ENCODE data around the gene ARRDC5.
A peak's percentile ranks its signal among the peaks of the same experiment; 100 is the strongest.
"Not testable (repeated sequence)": the region's sequence is repeated elsewhere in the genome, so short reads cannot be mapped to it uniquely, and the experiment has no call there.

The ARRDC5 gene

GRCh38 chr19:4902796-4903195, at the start of gene ARRDC5:
ARRDC5 (minus strand) TSS chr19:4902896; CDS start chr19:4902825, 71 bp downstream.
- ChIA-PET CTCF (no interaction called here), POLR2A (no interaction called here)
- no peak for TF ChIP-seq PKNOX1 (IDR thresholded peaks at IDR 0.05)
- no peak for TF ChIP-seq FOXM1 (IDR thresholded peaks at IDR 0.05; ENCODE audit: borderline replicate concordance)
- no peak for TF ChIP-seq ELF4 (IDR thresholded peaks at IDR 0.05)
- no peak for TF ChIP-seq ZNF384 (IDR thresholded peaks at IDR 0.05)
- no peak for TF ChIP-seq FOXK2 (IDR thresholded peaks at IDR 0.05)
- no peak for TF ChIP-seq BHLHE40 (IDR thresholded peaks at IDR 0.05; ENCODE audit: borderline replicate concordance)
- no peak for TF ChIP-seq NFRKB (IDR thresholded peaks at IDR 0.05)
- no peak for TF ChIP-seq FOXA1 (IDR thresholded peaks at IDR 0.05)
- TF ChIP-seq SUZ12 (IDR thresholded peaks at IDR 0.05), result no peak
- no peak for TF ChIP-seq TARDBP (IDR thresholded peaks at IDR 0.05)
- TF ChIP-seq ARNT (IDR thresholded peaks at IDR 0.05), result no peak
- no peak for TF ChIP-seq L3MBTL2 (conservative IDR thresholded peaks at IDR 0.05)
- TF ChIP-seq SP1 (IDR thresholded peaks at IDR 0.05), result no peak
- no peak for DNase-seq (ENCODE audit: extremely low spot score)

- POLR2A ChIA-PET, result no interaction called here
- no peak for DNase-seq (ENCODE audit: extremely low spot score)
- TF ChIP-seq ZNF384 (IDR thresholded peaks at IDR 0.05) (no peak), LEF1 (IDR thresholded peaks at IDR 0.05; ENCODE audit: borderline replicate concordance) (no peak), SUZ12 (IDR thresholded peaks at IDR 0.05) (no peak), TARDBP (IDR thresholded peaks at IDR 0.05) (no peak), SP1 (IDR thresholded peaks at IDR 0.05) (no peak), CTBP1 (IDR thresholded peaks at IDR 0.05; ENCODE audit: borderline replicate concordance) (no peak), L3MBTL2 (conservative IDR thresholded peaks at IDR 0.05) (no peak), FOXM1 (IDR thresholded peaks at IDR 0.05; ENCODE audit: borderline replicate concordance) (no peak), FOXA1 (IDR thresholded peaks at IDR 0.05) (no peak), ARNT (IDR thresholded peaks at IDR 0.05) (no peak), NFRKB (IDR thresholded peaks at IDR 0.05) (no peak), FOXK2 (IDR thresholded peaks at IDR 0.05) (no peak)
- CTCF ChIA-PET, result interaction anchor here (0.7 kb wide), 1 partner anchor 29 kb away, joined by 3 read pairs; no protein-coding TSS in a partner anchor
Measured at GRCh38 chr19:4951656-4952055, 49.0 kb upstream of the ARRDC5 start.

- POLR2A ChIA-PET; DNase-seq (ENCODE audit: extremely low spot score); CTCF ChIA-PET: not testable (repeated sequence)
Measured at GRCh38 chr19:4950650-4951049, 48.0 kb upstream of the ARRDC5 start.

- CTCF ChIA-PET, result interaction anchor here (0.6 to 1.1 kb wide), 2 partner anchors 14 to 208 kb away, joined by 4 to 6 read pairs; no protein-coding TSS in a partner anchor
- DNase-seq (ENCODE audit: extremely low spot score); POLR2A ChIA-PET: not testable (repeated sequence)
Measured at GRCh38 chr19:4941638-4942169, 39.0 kb upstream of the ARRDC5 start.

GRCh38 chr19:4939466-4939865, 36.8 kb upstream of the ARRDC5 start:
- POLR2A ChIA-PET, result no interaction called here
- TF ChIP-seq FOXK2 (IDR thresholded peaks at IDR 0.05) (no peak), ELF4 (IDR thresholded peaks at IDR 0.05) (no peak), ZNF384 (IDR thresholded peaks at IDR 0.05) (no peak), BHLHE40 (IDR thresholded peaks at IDR 0.05; ENCODE audit: borderline replicate concordance) (no peak), NFRKB (IDR thresholded peaks at IDR 0.05) (no peak)
- no peak for DNase-seq (ENCODE audit: extremely low spot score)
- CTCF ChIA-PET, result no interaction called here

GRCh38 chr19:4938461-4938860, 35.8 kb upstream of the ARRDC5 start:
- DNase-seq (ENCODE audit: extremely low spot score); POLR2A ChIA-PET; CTCF ChIA-PET: not testable (repeated sequence)

GRCh38 chr19:4937060-4937459, 34.4 kb upstream of the ARRDC5 start:
- POLR2A ChIA-PET, result interaction anchor here (1.0 kb wide), 1 partner anchor 9 kb away, joined by 3 read pairs; no protein-coding TSS in a partner anchor
- CTCF ChIA-PET, result no interaction called here
- DNase-seq (ENCODE audit: extremely low spot score), result no peak
- TF ChIP-seq ARNT (IDR thresholded peaks at IDR 0.05), result no peak
- TF ChIP-seq LEF1 (IDR thresholded peaks at IDR 0.05; ENCODE audit: borderline replicate concordance), result no peak
- TF ChIP-seq ZNF384 (IDR thresholded peaks at IDR 0.05), result 0 out of 2 replicates have a peak, but pooled peaks have one; percentile 5

GRCh38 chr19:4935444-4935843, 32.7 kb upstream of the ARRDC5 start:
- no peak for DNase-seq (ENCODE audit: extremely low spot score)
- POLR2A ChIA-PET, result no interaction called here
- TF ChIP-seq TARDBP (IDR thresholded peaks at IDR 0.05) (no peak), NFRKB (IDR thresholded peaks at IDR 0.05) (no peak), FOXK2 (IDR thresholded peaks at IDR 0.05) (no peak), PKNOX1 (IDR thresholded peaks at IDR 0.05) (no peak), BHLHE40 (IDR thresholded peaks at IDR 0.05; ENCODE audit: borderline replicate concordance) (no peak), HDGF (IDR thresholded peaks at IDR 0.05; ENCODE audit: borderline replicate concordance) (no peak), ARNT (IDR thresholded peaks at IDR 0.05) (no peak), ZNF384 (IDR thresholded peaks at IDR 0.05) (no peak), FOXM1 (IDR thresholded peaks at IDR 0.05; ENCODE audit: borderline replicate concordance) (no peak), SP1 (IDR thresholded peaks at IDR 0.05) (no peak), L3MBTL2 (conservative IDR thresholded peaks at IDR 0.05) (no peak), LEF1 (IDR thresholded peaks at IDR 0.05; ENCODE audit: borderline replicate concordance) (no peak), ELF4 (IDR thresholded peaks at IDR 0.05) (no peak), FOXA1 (IDR thresholded peaks at IDR 0.05) (no peak), CTBP1 (IDR thresholded peaks at IDR 0.05; ENCODE audit: borderline replicate concordance) (no peak), SUZ12 (IDR thresholded peaks at IDR 0.05) (no peak)
- CTCF ChIA-PET, result interaction anchor here (0.7 kb wide), 1 partner anchor 60 kb away, joined by 3 read pairs; no protein-coding TSS in a partner anchor

Data from HEK293T (cell line).